AG09309 (cell line): ENCODE results near the gene FCN1.

ENCODE experiments used
- DNase-seq: peaks from one replicate; pipeline ENCODE4 v3.0.0-alpha.2; 2010; ENCODE audit warnings: low read depth
- H3K4me3 ChIP-seq: 2 replicates; pipeline ENCODE4 v1.5.1; 2011; ENCODE audit warnings: mild to moderate bottlenecking, low read depth, low read length, moderate library complexity; ENCODE audit not compliant: control insufficient read depth
- TF ChIP-seq, protein P1 (sequence below): IDR thresholded peaks from 2 replicates; pipeline ENCODE4 v1.5.1; 2011; ENCODE audit warnings: mild to moderate bottlenecking, low read depth, low read length, inconsistent platforms; ENCODE audit not compliant: insufficient read depth, control insufficient read depth; ENCODE audit errors: missing control alignments

Gene FCN1

GRCh38 chr9:134945509-134946275 lies 28.0 kb upstream of the FCN1 start:
- H3K4me3 ChIP-seq = no peak overlapping the region
- TF ChIP-seq, protein P1, sequence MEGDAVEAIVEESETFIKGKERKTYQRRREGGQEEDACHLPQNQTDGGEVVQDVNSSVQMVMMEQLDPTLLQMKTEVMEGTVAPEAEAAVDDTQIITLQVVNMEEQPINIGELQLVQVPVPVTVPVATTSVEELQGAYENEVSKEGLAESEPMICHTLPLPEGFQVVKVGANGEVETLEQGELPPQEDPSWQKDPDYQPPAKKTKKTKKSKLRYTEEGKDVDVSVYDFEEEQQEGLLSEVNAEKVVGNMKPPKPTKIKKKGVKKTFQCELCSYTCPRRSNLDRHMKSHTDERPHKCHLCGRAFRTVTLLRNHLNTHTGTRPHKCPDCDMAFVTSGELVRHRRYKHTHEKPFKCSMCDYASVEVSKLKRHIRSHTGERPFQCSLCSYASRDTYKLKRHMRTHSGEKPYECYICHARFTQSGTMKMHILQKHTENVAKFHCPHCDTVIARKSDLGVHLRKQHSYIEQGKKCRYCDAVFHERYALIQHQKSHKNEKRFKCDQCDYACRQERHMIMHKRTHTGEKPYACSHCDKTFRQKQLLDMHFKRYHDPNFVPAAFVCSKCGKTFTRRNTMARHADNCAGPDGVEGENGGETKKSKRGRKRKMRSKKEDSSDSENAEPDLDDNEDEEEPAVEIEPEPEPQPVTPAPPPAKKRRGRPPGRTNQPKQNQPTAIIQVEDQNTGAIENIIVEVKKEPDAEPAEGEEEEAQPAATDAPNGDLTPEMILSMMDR = no peak
- no peak for DNase-seq

DNA sequence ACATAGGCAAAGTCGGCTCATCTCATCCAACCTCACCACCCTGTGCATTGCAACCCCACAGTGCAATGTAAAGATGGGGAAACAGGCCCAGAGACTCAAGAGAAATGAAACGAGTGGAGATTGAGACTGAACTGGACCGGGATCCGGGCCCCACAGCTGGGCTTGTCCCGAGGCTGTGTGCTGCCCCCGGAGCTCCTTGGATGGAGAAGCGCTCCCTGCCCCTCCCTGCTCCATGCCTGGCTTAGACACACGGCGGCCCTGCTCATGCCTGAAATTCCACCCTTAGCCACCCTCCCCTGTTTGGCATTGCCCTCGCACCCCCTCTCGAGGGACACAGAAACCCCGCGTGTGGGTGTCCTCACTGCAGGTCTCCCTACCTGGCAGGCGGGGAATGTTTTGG lies 27.2 kb upstream of the FCN1 start:
- TF ChIP-seq, protein P1 = no peak
- H3K4me3 ChIP-seq = no peak overlapping the region
- no peak for DNase-seq

GRCh38 chr9:134944351-134944802 lies 26.7 kb upstream of the FCN1 start:
- no peak for DNase-seq
- no peak overlapping the region for H3K4me3 ChIP-seq
- TF ChIP-seq, protein P1 = no peak

DNA sequence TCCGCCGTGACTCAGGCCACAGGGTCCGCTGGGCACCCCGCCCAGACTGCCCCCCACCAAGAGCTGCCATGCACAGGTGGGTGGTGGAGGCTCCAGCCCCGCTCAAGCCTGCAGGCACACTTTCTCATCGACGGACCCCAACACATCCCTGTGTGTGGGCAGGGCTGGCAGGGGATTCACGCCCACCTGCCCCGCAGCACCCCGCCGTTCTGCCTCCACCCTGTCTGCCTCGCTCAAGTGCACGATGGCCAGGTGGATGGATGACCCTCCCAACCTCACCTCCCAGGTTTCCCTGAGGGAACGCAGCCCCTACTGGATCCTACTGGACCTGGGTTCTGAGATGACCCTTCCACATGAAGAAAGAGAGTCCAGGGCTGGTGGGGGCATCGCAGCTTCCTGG lies 26.1 kb upstream of the FCN1 start:
- TF ChIP-seq, protein P1 = no peak

GRCh38 chr9:134943411-134943810 lies 25.7 kb upstream of the FCN1 start:
- H3K4me3 ChIP-seq = no peak overlapping the region
- TF ChIP-seq, protein P1 = no peak
- DNase-seq = no peak

More for the DNA sequence above, 26.1 kb upstream of the FCN1 start:
- no peak for DNase-seq
- H3K4me3 ChIP-seq = no peak overlapping the region

- H3K4me3 ChIP-seq = no peak overlapping the region
- no peak for DNase-seq
- TF ChIP-seq, protein P1 = no peak
Measured at GRCh38 chr9:134942788-134943184, 25.1 kb upstream of the FCN1 start.
